ENCODE measurements around the gene PTPRE.

DNA sequence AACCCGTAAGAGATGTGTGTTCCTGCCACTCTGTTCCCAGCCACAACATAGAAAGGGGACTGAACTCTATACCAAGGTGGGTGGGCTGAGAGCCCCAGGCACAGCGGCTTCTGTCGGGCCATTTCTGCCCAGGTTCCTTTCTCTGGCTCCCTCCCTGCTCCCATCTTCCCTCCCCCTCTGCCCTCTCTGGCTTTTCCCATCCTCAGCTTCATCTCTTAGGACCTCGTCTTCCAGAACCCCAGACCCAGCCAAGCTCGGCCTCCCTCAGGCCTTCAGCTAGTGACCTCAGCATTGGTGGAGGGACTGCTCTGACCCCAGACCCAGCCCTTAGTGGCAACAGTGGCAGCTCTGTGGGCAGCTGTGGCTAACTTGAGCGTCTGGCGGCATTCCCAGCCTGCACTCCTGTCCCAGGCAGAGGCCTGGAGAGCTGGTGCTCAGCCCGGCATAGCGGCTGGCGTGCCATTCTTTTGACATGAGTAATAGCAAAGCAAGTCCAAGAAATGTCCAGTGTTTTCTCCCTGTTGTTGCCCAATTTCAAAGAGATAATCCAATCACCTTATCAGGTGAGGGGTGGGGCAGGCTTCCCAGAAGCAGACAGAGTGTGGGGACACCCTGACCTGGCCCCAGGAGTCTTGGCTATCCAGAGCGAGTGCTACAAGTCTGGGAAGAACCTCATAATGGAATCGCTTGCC is 15.9 kb downstream of the PTPRE start:
- TF ChIP-seq, protein P1, sequence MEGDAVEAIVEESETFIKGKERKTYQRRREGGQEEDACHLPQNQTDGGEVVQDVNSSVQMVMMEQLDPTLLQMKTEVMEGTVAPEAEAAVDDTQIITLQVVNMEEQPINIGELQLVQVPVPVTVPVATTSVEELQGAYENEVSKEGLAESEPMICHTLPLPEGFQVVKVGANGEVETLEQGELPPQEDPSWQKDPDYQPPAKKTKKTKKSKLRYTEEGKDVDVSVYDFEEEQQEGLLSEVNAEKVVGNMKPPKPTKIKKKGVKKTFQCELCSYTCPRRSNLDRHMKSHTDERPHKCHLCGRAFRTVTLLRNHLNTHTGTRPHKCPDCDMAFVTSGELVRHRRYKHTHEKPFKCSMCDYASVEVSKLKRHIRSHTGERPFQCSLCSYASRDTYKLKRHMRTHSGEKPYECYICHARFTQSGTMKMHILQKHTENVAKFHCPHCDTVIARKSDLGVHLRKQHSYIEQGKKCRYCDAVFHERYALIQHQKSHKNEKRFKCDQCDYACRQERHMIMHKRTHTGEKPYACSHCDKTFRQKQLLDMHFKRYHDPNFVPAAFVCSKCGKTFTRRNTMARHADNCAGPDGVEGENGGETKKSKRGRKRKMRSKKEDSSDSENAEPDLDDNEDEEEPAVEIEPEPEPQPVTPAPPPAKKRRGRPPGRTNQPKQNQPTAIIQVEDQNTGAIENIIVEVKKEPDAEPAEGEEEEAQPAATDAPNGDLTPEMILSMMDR (IDR thresholded peaks at IDR 0.05; ENCODE audit: poor library complexity, severe bottlenecking): no peak
- TF ChIP-seq, protein P2, sequence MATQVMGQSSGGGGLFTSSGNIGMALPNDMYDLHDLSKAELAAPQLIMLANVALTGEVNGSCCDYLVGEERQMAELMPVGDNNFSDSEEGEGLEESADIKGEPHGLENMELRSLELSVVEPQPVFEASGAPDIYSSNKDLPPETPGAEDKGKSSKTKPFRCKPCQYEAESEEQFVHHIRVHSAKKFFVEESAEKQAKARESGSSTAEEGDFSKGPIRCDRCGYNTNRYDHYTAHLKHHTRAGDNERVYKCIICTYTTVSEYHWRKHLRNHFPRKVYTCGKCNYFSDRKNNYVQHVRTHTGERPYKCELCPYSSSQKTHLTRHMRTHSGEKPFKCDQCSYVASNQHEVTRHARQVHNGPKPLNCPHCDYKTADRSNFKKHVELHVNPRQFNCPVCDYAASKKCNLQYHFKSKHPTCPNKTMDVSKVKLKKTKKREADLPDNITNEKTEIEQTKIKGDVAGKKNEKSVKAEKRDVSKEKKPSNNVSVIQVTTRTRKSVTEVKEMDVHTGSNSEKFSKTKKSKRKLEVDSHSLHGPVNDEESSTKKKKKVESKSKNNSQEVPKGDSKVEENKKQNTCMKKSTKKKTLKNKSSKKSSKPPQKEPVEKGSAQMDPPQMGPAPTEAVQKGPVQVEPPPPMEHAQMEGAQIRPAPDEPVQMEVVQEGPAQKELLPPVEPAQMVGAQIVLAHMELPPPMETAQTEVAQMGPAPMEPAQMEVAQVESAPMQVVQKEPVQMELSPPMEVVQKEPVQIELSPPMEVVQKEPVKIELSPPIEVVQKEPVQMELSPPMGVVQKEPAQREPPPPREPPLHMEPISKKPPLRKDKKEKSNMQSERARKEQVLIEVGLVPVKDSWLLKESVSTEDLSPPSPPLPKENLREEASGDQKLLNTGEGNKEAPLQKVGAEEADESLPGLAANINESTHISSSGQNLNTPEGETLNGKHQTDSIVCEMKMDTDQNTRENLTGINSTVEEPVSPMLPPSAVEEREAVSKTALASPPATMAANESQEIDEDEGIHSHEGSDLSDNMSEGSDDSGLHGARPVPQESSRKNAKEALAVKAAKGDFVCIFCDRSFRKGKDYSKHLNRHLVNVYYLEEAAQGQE (IDR thresholded peaks at IDR 0.05; ENCODE audit: borderline replicate concordance): no peak
- no peak for TF ChIP-seq EZH2 (IDR thresholded peaks at IDR 0.05; ENCODE audit: borderline replicate concordance, insufficient read depth, low read length, poor library complexity, severe bottlenecking)
- no peak for TF ChIP-seq RAD21 (conservative IDR thresholded peaks at IDR 0.05)
- no peak for TF ChIP-seq TAF1 (IDR thresholded peaks at IDR 0.05; ENCODE audit: low read depth)

Measured in neural cell (in vitro differentiated cells).